Colon (tissue), 2 donors: ENCODE data around the gene FGD6.
"Not testable (repeated sequence)": the region's sequence is repeated elsewhere in the genome, so short reads cannot be mapped to it uniquely, and the experiment has no call there.

Experiments
- FAIRE-seq: peaks from 2 replicates; lab custom pipeline; 2012; peaks lifted over from hg19 to GRCh38; lab: Jason Lieb, UNC
- donor health status: control.
- donor health status: control.

FGD6 gene

GRCh38 chr12:95178136-95178535, 39.1 kb downstream of the FGD6 start:
- no peak for FAIRE-seq

GRCh38 chr12:95177201-95177768, 40.0 kb downstream of the FGD6 start:
- FAIRE-seq = no peak

- no peak for FAIRE-seq
Observed at GRCh38 chr12:95173392-95174251, 43.6 kb downstream of the FGD6 start.

- FAIRE-seq = no peak
Observed at GRCh38 chr12:95169368-95169767, 47.9 kb downstream of the FGD6 start.

GRCh38 chr12:95168746-95169145, 48.5 kb downstream of the FGD6 start:
- FAIRE-seq = no peak

GRCh38 chr12:95164656-95165055, 52.6 kb downstream of the FGD6 start:
- FAIRE-seq = no peak

GRCh38 chr12:95158919-95159318, 58.3 kb downstream of the FGD6 start:
- no peak for FAIRE-seq

- no peak for FAIRE-seq
Observed at GRCh38 chr12:95151821-95152220, 65.4 kb downstream of the FGD6 start.

GRCh38 chr12:95151406-95151805, 65.9 kb downstream of the FGD6 start:
- FAIRE-seq = no peak

- FAIRE-seq = no peak
Observed at GRCh38 chr12:95150501-95150900, 66.8 kb downstream of the FGD6 start.

- no peak for FAIRE-seq
Observed at GRCh38 chr12:95147866-95148265, 69.4 kb downstream of the FGD6 start.

- FAIRE-seq = no peak
Observed at GRCh38 chr12:95146769-95147168, 70.5 kb downstream of the FGD6 start.

- no peak for FAIRE-seq
Observed at GRCh38 chr12:95143621-95144205, 73.6 kb downstream of the FGD6 start.

- FAIRE-seq = no peak
Observed at GRCh38 chr12:95142431-95143151, 74.7 kb downstream of the FGD6 start.

- no peak for FAIRE-seq
Observed at GRCh38 chr12:95141310-95141709, 76.0 kb downstream of the FGD6 start.

GRCh38 chr12:95138031-95138430, 79.2 kb downstream of the FGD6 start:
- not testable (repeated sequence) for FAIRE-seq

- FAIRE-seq = no peak
Observed at GRCh38 chr12:95136598-95136997, 80.7 kb downstream of the FGD6 start.

- FAIRE-seq = no peak
Observed at GRCh38 chr12:95134085-95134484, 83.2 kb downstream of the FGD6 start.

- no peak for FAIRE-seq
Observed at GRCh38 chr12:95131589-95132340, 85.5 kb downstream of the FGD6 start.

- no peak for FAIRE-seq
Observed at GRCh38 chr12:95130096-95130495, 87.2 kb downstream of the FGD6 start.

- FAIRE-seq = no peak
Observed at GRCh38 chr12:95129115-95129514, 88.2 kb downstream of the FGD6 start.

GRCh38 chr12:95126736-95127135, 90.5 kb downstream of the FGD6 start:
- FAIRE-seq = no peak
